SU-DHL-6 (cell line): ENCODE data around the gene HIVEP3.

Experiments
- H2AFZ ChIP-seq: fragments of 200-600 bp; sonication (generic); 2 replicates; pipeline ENCODE4 v1.6.1; 2014; ENCODE audit warnings: low read depth, mild to moderate bottlenecking, moderate library complexity, mixed read lengths, antibody characterized with exemption, low read length; ENCODE audit not compliant: severe bottlenecking
- H3F3A ChIP-seq: fragments of 200-600 bp; shearing (Covaris generic); 2 replicates; pipeline ENCODE4 v1.6.0; 2016; ENCODE audit warnings: antibody characterized with exemption, mild to moderate bottlenecking; ENCODE audit not compliant: insufficient read depth
- H3K27ac ChIP-seq: fragments of 200-600 bp; sonication (generic); 2 replicates; pipeline ENCODE4 v1.5.1; 2016; ENCODE audit warnings: low read depth, mild to moderate bottlenecking, low read length, moderate library complexity, mixed read lengths
- H3K27me3 ChIP-seq: fragments of 200-600 bp; sonication (generic), shearing (Covaris generic); 2 replicates; pipeline ENCODE4 v1.6.0; 2014; ENCODE audit warnings: mild to moderate bottlenecking, low read length
- H3K36me3 ChIP-seq: fragments of 200-600 bp; sonication (generic); 2 replicates; pipeline ENCODE4 v1.6.1; 2014; ENCODE audit warnings: mild to moderate bottlenecking, low read length, mixed read lengths
- H3K4me2 ChIP-seq: fragments of 300-600, 200-600 bp; shearing (Covaris generic), sonication (generic); 2 replicates; pipeline ENCODE4 v1.6.0; 2014; ENCODE audit warnings: low read length, low read depth, mild to moderate bottlenecking; ENCODE audit not compliant: poor library complexity, severe bottlenecking
- H3K4me3 ChIP-seq: fragments of 200-600 bp; sonication (generic); 2 replicates; pipeline ENCODE4 v1.5.1; 2014; ENCODE audit warnings: antibody characterized with exemption, low read length, mild to moderate bottlenecking, mixed read lengths; ENCODE audit not compliant: insufficient read depth, poor library complexity, severe bottlenecking
- H3K79me2 ChIP-seq: fragments of 200-600 bp; sonication (generic); 2 replicates; pipeline ENCODE4 v1.6.1; 2014; ENCODE audit warnings: mild to moderate bottlenecking, low read length, moderate library complexity; ENCODE audit not compliant: insufficient read depth
- H3K9ac ChIP-seq: fragments of 200-600 bp; sonication (generic); 2 replicates; pipeline ENCODE4 v1.7.0; 2014; ENCODE audit warnings: mild to moderate bottlenecking, low read length
- H3K9me2 ChIP-seq: fragments of 200-600 bp; sonication (generic); replicated peaks from 2 replicates; pipeline ENCODE4 v1.6.1; 2014; ENCODE audit warnings: low read length; ENCODE audit not compliant: insufficient read depth
- H3K9me3 ChIP-seq: fragments of 200-600 bp; sonication (generic); 2 replicates; pipeline ENCODE4 v1.6.1; 2014; ENCODE audit warnings: low read length, mixed read lengths; ENCODE audit not compliant: insufficient read depth
- H4K20me1 ChIP-seq: fragments of 200-600 bp; sonication (generic); 2 replicates; pipeline ENCODE4 v1.6.1; 2014; ENCODE audit warnings: low read depth, mild to moderate bottlenecking, antibody characterized with exemption, low read length, moderate library complexity, mixed read lengths
- EZH2phosphoT487 ChIP-seq: fragments of 200-600 bp; sonication (generic), shearing (Covaris generic); conservative IDR thresholded peaks from 2 replicates; pipeline ENCODE4 v1.6.1; 2018; ENCODE audit warnings: mild to moderate bottlenecking, antibody characterized with exemption, low read length, moderate library complexity, mixed read lengths
- TF ChIP-seq, protein P1 (sequence below): fragments of 200-600 bp; sonication (generic); IDR thresholded peaks from one replicate; pipeline ENCODE4 v1.5.1; 2017; ENCODE audit warnings: antibody characterized with exemption, mild to moderate bottlenecking, low read length, moderate library complexity; ENCODE audit not compliant: insufficient read depth, poor library complexity, severe bottlenecking

Gene HIVEP3

DNA sequence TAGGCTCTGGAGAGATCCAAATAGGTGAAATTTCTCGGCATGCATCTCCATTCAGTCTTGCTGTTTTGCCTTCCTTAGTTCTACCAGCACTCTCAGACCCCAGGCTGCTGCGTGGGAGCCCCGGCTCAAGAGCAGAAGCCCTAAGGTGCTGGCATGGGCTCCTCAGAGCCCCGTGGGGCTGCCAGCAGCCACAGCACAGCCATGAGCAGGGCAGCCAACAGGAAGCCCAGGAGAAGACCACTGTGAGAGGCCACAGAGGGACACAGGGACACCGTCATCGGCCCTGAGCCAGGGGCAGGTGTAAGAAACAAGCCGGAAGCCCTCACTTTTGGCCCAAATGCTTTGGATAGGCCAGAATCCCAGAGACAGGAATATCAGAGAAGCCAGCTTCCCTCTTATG is 66.6 kb downstream of the HIVEP3 start:
- Histone ChIP-seq H3K9me3 (no peaks in the 10 kb centered on the region), H3K36me3 (no peaks in the 10 kb centered on the region), H3K9me2 (no peaks in the 10 kb centered on the region), H4K20me1 (no peaks in the 10 kb centered on the region), H3K79me2 (no peaks in the 10 kb centered on the region), H3K27ac (no peak overlapping the region), H3K4me2 (no peak overlapping the region), H3K9ac (no peak overlapping the region), H3K4me3 (no peak overlapping the region), H2AFZ (no peak overlapping the region), H3K27me3 (no peaks in the 10 kb centered on the region), H3F3A (no peaks in the 10 kb centered on the region)
- TF ChIP-seq, protein P1, sequence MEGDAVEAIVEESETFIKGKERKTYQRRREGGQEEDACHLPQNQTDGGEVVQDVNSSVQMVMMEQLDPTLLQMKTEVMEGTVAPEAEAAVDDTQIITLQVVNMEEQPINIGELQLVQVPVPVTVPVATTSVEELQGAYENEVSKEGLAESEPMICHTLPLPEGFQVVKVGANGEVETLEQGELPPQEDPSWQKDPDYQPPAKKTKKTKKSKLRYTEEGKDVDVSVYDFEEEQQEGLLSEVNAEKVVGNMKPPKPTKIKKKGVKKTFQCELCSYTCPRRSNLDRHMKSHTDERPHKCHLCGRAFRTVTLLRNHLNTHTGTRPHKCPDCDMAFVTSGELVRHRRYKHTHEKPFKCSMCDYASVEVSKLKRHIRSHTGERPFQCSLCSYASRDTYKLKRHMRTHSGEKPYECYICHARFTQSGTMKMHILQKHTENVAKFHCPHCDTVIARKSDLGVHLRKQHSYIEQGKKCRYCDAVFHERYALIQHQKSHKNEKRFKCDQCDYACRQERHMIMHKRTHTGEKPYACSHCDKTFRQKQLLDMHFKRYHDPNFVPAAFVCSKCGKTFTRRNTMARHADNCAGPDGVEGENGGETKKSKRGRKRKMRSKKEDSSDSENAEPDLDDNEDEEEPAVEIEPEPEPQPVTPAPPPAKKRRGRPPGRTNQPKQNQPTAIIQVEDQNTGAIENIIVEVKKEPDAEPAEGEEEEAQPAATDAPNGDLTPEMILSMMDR, result no peak
- TF ChIP-seq EZH2phosphoT487, result no peak

DNA sequence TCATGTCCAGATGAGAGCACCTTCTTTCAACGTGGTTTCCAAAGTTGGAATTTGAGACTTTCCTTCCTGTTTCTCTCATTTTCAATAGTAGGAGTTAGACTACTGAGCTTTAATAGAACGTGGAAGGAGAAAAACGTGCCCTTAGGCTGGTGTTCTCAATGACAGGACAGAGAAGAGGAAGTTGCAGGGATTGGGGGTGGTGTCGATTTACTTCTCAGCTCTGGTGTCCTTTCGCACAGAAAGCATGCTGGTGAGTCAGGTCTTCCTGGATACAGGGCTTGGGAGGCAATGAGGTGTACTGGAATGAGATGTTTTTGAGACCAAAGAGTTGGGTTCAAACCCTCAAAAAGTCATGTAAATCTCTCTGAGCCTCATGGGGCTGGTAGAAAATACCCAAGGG is 67.1 kb downstream of the HIVEP3 start:
- TF ChIP-seq, protein P1, result no peak
- TF ChIP-seq EZH2phosphoT487, result no peak

DNA sequence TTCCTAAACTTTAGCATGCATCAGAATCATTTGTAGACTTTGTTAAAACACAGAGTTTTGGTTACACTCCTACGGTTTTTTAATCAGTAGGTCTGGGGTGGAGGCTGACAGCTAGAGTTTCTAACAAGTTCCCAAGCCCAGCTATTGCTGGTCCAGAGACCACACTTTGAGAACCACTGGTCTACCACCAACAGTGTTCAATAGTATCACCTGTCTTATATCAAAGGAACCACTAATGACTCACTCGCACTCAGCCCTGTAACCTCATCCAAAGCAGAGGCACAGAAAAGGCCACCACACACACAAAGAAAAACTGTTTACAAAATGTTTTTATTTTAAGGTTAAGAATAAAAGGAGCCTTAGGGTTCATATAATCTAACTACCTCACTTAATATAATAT is 68.7 kb downstream of the HIVEP3 start:
- H3K9ac ChIP-seq, result no peak overlapping the region
- no peaks in the 10 kb centered on the region for H3K27me3 ChIP-seq
- no peak overlapping the region for H3K27ac ChIP-seq
- no peaks in the 10 kb centered on the region for H3F3A ChIP-seq
- H3K9me3 ChIP-seq, result no peaks in the 10 kb centered on the region
- no peak overlapping the region for H3K4me3 ChIP-seq
- no peaks in the 10 kb centered on the region for H3K79me2 ChIP-seq
- no peak for TF ChIP-seq EZH2phosphoT487
- TF ChIP-seq, protein P1, result no peak
- H3K4me2 ChIP-seq, result no peak overlapping the region
- H3K36me3 ChIP-seq, result no peaks in the 10 kb centered on the region
- no peak overlapping the region for H2AFZ ChIP-seq
- H3K9me2 ChIP-seq, result no peaks in the 10 kb centered on the region
- no peaks in the 10 kb centered on the region for H4K20me1 ChIP-seq

More for the DNA sequence above, 67.1 kb downstream of the HIVEP3 start:
- Histone ChIP-seq H3K27ac (no peak overlapping the region), H3K4me3 (no peak overlapping the region), H3K9ac (no peak overlapping the region), H3K79me2 (no peaks in the 10 kb centered on the region), H3K9me2 (no peaks in the 10 kb centered on the region), H3K27me3 (no peaks in the 10 kb centered on the region), H3F3A (no peaks in the 10 kb centered on the region), H2AFZ (no peak overlapping the region), H3K9me3 (no peaks in the 10 kb centered on the region), H4K20me1 (no peaks in the 10 kb centered on the region), H3K36me3 (no peaks in the 10 kb centered on the region), H3K4me2 (no peak overlapping the region)
